GM21528 (cell line): Measurements from ENCODE around the gene GRM4.

Experiments used
- ATAC-seq: cut with Tn5 transposase; IDR thresholded peaks from one replicate; pipeline ENCODE4 v1.9.1; 2021; ENCODE audit warnings: mild to moderate bottlenecking, moderate library complexity; ENCODE audit not compliant: unreplicated experiment, low FRiP score

GRM4 gene

DNA sequence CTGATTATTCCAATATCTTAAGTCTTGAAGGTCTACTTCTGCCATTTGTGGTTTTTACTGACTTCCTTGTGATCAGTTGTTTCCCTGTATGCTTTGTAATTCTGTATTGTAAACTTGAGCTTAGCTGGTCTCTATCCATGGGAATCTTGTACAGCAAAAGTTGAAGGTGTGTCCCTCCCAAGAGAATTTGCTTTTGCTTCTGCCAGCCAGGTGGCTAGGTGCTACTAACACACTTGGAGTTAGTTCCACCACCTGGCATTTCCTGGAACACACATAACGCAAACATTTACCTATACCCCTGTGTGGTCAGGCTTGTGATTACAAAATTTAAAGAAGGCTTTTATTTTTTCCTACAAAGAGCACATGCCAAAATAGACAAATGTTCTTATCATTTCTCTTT lies 141.2 kb downstream of the GRM4 start:
- no peak for ATAC-seq

DNA sequence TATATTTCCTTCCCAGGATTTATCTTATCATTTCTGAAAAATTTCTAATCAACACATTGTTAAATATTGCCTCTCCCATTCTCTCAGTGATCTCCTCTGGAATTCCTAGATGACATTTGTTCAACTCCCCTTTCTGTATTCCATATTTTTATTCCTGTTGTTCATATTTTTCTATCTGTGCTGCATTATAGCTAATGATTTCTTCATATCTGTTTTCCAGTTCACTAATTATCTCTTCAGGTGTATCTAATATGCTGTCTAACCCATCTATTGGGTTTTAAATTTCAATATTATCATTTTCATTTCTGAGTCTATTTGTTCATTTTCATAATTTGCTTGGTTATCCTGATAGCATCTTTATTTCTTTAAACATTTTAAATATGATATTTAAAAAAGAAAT lies 141.9 kb downstream of the GRM4 start:
- no peak for ATAC-seq

DNA sequence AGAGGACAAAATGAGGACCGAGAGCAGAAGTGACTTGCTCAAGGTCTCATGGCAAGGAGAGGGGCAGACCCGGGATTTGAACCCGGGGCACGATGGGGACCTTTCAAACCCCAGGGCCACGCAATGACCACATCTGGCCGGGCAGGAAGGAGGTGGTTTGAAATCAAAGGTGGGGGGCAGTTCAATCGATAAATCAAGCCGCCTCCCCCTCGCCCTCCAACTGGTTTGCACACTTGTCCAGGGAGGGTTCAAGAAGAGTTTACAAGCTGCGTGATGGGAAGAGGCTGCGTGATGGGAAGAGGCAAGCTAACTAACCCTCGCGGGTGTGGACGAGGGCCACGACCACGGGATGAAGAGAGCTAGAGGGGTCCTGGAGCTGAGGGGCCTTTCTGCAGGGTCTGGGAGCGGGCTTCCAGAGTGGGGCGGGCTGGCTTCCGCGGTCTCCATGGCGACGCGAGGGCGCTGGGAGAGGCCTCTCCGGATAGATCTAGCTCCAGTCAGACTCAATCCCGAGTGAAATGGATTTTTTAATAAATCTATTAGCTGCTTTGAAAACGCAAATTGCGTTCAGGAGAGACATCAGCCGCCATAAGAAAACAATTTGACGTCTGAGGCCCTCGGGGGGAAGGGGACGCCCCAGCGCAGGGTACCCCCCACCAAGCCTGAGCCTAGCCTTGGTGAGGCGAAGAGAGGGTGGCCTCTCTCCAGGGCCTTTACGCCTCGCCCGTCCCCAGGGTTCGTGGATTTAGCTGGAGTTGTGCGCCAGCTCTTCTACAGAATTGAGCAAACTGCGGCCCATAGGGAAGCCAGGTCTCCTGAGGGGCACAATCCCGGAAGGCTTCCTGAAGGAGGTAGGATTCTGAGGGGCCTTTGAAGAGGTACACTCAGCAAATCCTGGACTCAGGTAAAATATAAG lies 143.9 kb downstream of the GRM4 start:
- no peak for ATAC-seq

- no peak for ATAC-seq
These were observed 145.6 kb downstream of the GRM4 start for GRCh38 chr6:34000281-34000680.

DNA sequence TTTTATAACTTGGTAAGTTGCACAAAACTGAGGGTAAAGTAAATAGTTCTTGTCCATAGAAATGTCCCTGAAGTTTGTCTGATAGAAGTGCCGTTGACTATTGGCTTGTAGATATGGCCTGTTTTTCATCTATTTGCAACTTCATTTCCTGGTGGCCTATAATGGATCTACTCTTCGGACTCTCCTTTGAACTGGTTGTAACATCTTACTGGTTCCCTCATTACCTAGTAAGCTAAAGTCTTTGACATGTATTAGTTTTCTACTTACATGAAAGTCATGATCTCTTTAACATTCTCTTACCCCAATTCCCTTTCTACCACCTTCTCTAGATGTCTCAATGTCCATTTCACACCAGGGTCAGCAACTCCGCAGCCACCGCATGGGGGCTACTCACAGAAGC lies 146.3 kb downstream of the GRM4 start:
- ATAC-seq = no peak

GRCh38 chr6:33998660-33999059 lies 147.2 kb downstream of the GRM4 start:
- no peak for ATAC-seq

- ATAC-seq = no peak
These were observed 148.6 kb downstream of the GRM4 start for GRCh38 chr6:33997265-33997664.

- ATAC-seq = no peak
These were observed 149.8 kb downstream of the GRM4 start for GRCh38 chr6:33996120-33996475.

- ATAC-seq = no peak
These were observed 150.4 kb downstream of the GRM4 start for GRCh38 chr6:33995309-33996119.

DNA sequence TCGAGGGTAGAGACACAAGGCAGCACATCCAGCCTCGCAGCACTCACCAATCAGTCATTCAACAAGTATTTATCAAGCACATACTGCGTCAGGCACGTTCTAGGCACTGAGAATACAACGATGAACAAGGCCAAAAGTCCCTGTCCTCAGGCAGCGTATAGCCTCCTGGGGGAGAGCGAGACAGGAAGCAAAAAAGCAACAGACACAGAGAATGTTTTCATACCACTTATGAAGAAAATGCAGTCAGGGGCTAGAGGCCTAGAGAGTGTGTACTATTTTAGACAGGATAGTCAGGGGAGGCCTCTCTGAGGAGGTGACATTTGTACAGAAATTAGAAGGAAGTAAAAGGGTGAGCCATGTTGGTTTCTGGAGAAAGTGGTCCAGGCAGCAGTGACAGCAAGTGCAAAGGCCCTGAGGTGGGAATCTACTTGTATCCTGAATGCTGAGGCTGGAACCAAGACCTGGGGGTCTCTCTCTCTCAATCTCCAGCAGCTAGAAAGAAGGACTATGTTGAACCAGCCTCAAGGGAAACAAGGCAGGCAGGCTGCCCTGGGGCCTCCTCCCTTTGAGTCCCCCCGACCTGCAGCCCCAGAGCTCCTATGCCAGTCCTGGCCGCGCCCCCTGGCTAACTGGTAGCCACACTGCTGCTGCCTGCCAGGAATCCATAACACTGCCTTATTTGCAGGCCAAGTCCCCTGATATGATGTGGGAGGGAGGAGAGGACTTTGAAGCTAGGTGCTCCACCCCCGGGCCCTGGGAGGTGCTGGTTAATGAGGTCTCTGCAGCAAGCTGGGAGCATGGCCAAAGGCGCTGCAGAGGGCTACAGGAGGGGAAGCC lies 151.2 kb downstream of the GRM4 start:
- ATAC-seq = no peak

GRCh38 chr6:33993653-33994471 lies 152.0 kb downstream of the GRM4 start:
- no peak for ATAC-seq

DNA sequence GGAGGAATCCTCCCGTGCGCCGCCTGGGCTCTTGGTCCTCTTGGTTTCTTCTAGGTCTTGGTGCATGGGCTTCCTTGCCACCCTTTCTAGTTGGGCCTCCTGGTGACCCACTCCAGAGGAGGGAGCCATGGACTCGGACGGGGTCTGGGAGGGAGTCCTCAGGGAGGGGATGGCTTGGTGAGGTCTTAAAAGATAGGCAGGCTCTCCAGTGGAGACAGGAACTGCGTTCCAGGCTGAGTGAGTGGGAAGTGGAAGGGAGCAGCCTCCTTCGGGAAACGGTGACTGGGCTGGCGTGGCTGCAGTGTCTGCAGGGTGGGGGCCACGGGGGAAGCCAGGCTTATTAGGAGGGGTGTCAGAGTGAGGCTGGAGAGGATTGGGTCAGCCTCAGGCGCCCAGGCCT lies 152.8 kb downstream of the GRM4 start:
- ATAC-seq = no peak

GRCh38 chr6:33992191-33992590 lies 153.7 kb downstream of the GRM4 start:
- no peak for ATAC-seq

DNA sequence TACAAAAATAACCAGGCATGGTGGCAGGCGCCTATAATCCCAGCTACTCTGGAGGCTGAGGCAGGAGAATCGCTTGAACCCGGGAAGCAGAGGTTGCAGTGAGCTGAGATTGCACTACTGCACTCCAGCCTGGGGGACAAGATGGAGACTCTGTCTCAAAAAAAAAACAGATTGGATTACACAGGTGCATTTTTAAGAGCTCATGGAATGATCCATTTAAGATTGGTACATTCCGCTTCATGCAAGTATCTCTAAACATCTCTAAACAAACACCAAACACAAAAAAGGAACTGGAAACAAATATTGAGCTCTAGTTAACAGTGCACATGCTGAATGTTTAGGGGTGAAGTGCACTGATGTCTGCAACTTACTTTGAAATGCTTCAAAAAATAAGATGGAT lies 154.3 kb downstream of the GRM4 start:
- no peak for ATAC-seq

DNA sequence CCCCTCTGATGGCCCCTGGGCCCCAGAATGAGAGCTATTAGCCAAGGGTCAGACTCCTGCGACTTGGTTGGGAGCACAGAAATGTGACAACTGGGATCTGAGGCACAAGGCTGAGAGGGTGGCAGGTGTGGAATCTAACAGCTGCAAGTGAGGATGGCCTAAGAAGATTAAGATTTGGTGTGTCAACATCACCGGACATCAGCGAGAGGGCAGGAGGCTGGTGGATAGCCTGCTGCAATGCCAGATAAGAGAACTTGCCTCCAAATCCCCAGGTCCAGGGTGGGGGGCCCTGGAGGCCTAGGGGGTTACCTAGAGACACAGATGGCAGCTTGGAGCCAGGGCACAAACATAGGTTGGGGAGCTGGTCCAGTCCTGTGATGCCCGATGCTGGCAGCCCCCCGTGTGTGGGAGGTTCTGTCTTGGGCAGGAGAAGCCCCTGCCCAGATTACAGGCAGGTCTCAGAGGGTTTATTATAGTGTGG lies 155.8 kb downstream of the GRM4 start:
- ATAC-seq = no peak

DNA sequence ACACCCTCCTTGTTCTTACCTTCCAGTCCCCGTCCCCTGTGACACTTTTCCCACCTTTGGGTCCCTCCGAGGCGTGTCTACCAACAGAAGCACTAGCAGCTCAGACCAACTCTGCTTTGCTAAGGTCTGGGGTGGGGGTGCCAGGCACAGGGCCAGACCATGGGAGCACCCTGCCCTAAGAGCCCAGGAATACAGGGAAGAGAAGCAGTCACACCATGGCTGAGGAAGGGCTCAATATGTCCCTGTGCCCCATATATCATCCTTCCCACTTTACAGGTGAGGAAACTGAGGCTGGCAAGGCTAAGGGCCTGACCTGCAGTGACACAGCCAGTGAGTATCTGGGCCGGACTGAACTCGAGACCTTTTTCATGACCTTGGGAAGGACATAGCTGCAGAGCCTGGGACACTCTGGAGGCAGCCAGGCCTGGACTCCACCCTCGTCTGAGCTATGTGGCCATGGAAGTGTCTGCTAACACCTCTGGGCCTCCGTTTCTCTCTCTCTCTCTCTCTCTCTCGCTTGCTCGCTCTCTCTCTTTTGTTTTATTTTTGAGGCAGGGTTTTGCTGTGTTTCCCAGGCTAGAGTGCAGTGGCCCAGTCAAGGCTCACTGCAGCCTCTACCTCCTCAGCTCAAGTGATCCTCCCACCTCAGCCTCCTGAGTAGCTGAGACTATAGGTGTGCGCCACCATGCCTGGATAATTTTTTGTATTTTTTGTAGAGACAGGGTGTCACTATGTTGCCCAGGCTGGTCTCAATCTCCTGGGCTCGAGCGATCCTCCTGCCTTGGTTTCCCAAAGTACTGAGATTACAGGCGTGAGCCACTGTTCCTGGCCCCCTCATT lies 156.7 kb downstream of the GRM4 start:
- ATAC-seq = no peak

DNA sequence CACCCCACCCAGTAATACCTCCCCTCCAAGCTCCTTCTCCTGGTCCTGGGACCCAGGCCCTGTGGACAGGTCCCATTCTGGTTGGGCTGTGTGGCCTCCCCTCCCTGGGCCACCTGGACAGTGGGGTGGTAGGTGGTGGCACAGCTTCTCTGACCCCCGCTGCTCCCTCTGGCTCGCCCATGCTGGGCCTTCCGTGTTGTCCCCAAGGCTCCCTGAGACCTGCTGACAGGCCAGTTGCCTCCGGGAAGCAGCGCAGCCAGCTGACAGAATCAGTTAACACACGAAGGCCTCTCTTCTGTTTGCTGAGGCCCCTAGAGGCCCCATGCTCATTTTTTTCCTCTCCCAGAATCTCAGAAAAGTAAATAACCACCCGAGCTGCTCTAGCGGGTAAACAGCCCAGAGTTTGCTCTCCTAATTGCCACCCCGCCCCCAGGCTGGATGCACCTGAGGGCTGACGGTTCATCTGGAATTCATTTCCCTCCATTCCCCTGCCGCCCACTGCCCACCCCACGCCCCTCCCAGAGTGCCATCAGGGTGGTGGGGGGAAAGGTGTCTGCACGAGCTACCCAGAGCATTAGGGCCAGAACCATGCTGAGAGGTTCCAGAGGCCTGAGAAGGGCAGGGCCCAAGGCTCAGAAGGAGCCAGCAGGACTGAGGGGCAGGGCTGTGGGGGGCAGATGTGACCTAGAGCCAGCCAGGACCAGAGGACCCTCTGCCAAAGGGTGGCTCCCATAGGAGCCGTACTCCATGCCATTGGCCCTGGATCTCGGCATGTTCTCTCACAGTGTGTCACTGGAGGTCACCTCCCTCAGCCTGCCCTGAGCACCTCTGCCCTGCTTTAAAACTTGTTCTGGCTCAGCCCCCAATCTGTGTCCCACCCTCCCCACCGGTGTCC lies 157.5 kb downstream of the GRM4 start:
- ATAC-seq = no peak

DNA sequence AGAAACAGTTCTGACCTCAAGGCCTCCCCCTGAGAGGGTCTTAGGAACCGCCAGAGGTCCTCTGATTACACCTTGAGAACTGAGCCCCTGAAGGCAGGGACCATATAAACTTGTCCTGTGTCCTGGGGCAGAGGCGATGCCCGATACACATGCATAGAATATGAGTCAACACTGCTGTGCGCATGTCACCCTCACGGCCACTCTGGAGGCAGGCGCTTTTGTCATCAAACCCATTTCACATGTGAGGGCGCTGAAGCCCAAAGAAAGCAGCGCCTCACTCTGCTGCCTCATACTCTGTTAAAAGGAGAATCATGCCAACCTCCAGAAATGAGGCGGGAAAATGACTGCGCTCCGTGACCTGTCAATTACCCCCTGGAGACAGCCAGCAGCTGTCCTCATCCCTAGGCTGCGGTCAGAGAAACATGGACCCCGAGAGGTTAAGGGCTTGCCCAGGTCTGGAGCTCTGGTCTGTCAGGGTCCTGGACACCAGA lies 158.3 kb downstream of the GRM4 start:
- no peak for ATAC-seq
